ENCODE results near the gene RAN.

GRCh38 chr12:130925666-130926015 is 53.8 kb downstream of the RAN start:
- no peak for TF ChIP-seq CTCF (IDR thresholded peaks at IDR 0.05)
- TF ChIP-seq POLR2AphosphoS5 (IDR thresholded peaks at IDR 0.05; ENCODE audit: low read depth, low read length) = no peak
- TF ChIP-seq TCF7L2 (IDR thresholded peaks at IDR 0.05; ENCODE audit: low read depth, low read length) = no peak
- no peak for TF ChIP-seq REST (IDR thresholded peaks at IDR 0.05; ENCODE audit: insufficient read depth in 1 of 2, low read depth in 2 of 2, low read length in 1 of 2)
